ENCODE results near the gene INKA2.

The INKA2 gene

DNA sequence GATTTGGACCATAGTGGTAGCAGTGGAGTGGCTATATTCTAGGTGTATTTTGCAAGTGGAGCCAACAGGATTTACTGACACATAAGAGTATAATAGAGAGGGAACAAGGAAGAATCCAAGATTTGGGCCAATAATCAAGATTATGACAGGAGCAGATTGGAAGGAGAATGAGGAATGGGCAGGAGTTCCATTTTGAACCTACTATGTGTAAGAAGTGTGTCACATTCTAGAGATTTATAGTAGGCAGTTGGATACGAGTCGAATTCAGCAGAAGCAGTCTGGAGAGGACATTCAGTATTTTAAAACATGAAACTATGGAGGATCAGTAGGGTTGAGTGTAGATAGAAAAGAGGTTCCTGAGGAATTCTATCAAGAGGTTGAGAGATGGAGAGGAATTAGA lies 21.7 kb downstream of the INKA2 start:
- H3K27ac ChIP-seq: no peak overlapping the region
- H3K4me3 ChIP-seq: no peak overlapping the region

DNA sequence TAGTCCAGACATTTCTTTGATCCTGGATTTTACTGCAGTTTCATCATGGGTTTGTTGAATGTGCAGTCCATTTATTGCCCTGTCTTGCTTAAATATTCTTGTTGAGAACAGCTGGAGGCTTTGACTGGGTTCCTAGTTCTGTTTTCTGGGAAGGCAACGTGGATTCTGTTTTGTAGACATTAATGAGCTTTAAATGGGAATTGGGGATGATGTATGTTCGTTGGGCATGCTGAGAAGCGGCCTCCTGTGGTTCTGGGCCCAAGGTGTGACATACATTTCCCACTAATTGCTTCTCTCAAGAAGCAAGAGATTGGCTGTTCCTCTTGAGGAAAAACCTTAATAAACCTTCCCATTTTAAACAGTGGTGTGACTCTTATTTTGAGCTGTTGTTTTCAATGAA lies 22.9 kb downstream of the INKA2 start:
- Histone ChIP-seq H3K27ac (no peak overlapping the region), H3K4me3 (no peak overlapping the region)

DNA sequence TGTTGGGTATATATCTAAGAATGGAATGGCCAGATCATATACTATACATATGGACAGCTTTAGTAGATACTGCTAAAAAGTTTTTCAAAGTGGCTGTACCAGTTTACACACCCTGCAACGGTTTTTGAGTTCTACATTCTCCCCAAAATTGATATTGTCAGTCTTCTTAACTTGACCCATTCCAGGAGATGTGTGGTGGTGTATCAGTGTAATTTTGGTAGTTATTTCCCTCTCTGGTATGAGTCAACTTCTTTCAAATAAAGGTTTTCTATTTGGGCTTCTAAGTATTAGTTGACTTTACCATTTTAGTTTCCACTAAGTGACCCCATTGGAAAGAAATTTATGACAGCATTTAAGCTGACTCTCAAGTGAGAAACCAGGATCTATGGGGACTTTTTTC lies 29.2 kb downstream of the INKA2 start:
- Histone ChIP-seq H3K4me3 (no peak overlapping the region), H3K27ac (no peak overlapping the region)

DNA sequence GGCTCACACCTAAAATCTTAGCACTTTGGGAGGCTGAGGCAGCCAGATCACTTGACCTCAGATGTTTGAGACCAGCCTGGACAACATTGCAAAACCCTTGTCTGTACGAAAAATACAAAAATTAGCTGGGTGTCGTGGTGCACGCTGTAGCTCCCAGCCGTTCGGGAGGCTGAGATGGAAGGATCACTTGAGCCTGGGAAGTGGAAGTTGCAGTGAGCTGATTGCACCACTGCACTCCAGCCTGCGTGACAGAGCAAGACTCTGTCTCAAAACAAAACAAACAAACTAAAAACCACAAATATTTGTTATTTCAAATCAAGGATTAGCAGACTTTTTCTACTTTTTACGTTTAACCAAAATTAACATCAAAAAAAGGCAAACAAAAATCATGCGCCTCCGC lies 31.3 kb downstream of the INKA2 start:
- Histone ChIP-seq H3K27ac (peak overlapping the region in 2 of 21 experiments; percentile 25 to 42), H3K4me3 (no peak overlapping the region)

DNA sequence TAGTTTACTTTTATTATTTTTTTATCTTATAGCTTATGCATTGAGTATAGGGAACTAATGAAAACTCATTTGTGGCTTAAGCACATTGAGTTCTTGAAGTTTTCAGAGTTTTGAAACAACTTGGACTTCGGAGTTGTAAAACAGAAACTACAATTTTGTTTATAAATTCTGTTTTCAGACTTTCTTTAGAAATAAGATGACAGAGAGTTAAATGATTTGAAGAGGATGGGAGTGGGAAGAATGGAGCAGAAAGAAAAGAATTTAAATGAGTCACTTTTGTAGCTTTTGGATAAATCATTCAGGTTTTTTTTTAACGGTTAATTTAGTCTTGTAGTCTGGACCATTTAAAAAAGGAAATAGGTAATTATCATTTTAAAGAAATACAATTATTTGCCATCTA lies 32.3 kb downstream of the INKA2 start:
- peak overlapping the region in 1 of 21 experiments; percentile 42 for H3K27ac ChIP-seq
- no peak overlapping the region for H3K4me3 ChIP-seq

DNA sequence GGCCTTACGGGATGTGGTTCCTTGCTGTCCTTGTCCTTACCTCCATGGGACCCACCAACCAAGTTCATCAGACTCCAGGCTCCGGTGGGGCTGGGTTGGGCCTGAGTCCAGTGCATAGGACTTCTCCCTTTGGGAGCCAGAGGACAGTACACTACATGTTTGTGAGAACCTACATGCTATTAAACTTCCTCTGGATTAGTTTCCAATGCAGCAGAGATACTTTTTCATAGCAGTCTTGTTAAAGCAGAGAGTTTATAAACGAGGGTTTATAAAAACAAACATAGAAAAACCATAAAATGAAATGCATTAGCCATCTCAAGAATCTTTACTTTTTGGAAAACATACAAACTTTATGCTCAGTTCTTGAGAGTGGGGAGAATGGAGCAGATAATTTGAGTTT lies 33.4 kb downstream of the INKA2 start:
- no peak overlapping the region for H3K27ac ChIP-seq

DNA sequence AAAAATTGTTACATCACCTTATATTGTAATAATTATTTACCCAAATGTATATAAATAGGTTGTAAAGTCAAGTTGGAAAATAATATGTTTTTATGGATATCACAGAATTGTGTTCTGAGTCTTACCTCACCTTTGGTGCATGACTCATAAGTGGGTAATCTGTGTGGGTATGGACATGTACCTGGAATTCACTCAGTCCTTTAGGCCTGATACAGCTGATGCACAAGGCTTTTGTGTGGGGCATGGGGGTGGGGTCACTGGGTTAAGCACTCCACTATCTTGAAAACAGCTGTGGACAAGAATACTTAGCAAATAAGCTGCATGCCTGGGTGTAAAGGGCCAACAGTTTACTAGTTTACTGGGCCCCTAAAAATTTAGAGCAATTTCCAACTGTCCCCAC lies 34.4 kb downstream of the INKA2 start:
- Histone ChIP-seq H3K27ac (no peak overlapping the region), H3K4me3 (no peak overlapping the region)

More for the DNA sequence above, 33.4 kb downstream of the INKA2 start:
- no peak overlapping the region for H3K4me3 ChIP-seq

DNA sequence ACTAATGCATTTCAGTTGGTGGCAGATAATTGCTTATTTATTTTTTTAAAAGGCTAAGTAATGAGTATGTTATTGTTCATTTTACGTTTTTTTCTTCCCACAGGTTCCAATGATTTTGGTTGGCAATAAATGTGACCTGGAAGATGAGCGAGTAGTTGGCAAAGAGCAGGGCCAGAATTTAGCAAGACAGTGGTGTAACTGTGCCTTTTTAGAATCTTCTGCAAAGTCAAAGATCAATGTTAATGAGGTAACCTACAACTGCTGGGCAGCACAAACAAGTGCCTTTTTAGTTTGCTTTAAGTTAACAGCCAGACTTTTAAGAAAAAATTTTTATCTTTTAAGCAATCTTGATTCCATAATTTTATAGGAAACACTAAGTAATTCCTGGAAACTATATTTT lies 35.0 kb downstream of the INKA2 start:
- Histone ChIP-seq H3K27ac (no peak overlapping the region), H3K4me3 (no peak overlapping the region)

DNA sequence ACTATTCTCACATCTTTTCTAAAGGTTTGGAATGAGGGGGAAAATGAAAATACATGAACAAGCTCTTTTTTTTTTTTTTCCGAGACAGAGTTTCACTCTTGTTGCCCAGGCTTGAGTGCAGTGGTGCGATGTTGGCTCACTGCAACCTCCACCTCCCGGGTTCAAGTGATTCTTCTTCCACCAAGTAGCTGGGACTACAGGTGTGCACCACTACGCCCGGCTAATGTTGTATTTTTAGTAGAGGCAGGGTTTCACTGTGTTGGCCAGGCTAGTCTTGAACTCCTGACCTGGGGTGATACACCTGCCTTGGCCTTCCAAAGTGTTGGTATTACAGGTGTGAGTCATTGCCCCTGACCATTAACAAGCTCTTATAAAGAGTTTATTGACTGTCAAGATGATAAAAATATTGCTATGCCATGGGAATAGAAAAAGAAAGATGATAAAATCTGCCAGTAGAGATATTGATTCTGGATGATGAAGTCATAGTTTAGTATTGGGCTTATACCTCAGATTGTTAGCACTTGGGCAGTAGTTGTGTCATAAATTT lies 36.6 kb downstream of the INKA2 start:
- Histone ChIP-seq H3K4me3 (no peak overlapping the region), H3K27ac (no peak overlapping the region)

DNA sequence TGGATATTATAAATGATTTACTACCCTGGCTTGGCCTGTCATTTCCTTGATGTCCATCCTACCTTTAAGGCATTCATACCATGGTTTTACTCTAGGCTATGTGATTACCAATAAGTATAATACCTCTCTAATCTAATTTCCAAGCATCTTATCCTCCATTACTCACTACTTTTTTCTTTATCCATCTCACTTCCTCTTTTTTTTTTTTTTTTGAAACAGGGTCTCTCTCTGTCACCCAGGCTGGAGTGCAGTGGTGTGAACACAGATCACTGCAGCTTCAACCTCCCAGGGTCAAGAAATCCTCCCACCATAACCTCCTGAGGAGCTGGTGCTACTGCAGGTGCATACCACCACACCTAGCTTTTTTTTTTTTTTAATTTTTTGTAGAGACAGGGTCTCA lies 39.9 kb downstream of the INKA2 start:
- Histone ChIP-seq H3K27ac (no peak overlapping the region), H3K4me3 (no peak overlapping the region)

DNA sequence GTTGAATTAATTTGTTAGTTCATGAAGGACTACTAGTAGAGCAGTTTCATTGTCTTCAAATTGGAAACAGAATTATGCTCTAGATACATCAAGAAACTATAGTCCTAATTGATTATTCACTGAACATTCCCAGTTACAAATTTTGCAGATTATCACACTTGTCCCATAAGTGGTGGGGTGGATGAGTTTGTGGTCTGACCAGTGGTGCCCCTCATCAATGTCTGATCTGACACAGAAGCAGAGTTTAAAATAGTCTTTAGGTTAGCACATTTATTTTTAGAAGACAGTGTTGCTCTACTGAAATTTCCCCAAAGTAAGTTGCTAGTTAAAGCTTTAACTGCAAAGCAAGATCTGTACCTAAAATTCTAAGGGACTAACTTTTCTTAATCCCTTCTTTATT lies 42.9 kb downstream of the INKA2 start:
- Histone ChIP-seq H3K4me3 (no peak overlapping the region), H3K27ac (no peak overlapping the region)

DNA sequence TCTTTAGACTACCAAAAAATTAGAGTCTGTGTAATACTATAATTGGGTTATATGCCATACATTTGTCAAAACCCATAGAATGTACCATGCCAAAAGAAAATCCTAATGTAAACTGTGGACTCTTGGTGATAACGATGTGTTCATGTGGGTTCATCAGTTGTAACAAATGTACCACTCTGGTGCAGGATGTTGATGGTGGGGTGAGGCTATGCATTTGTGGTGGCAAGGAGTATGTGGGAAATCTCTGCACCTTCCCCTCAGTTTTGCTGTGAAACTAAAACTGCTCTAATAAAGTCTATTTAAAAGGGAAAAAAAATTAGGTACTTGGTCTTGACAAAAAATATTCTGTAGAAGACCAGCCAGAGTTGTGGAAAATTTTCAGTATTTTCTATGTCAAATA lies 43.4 kb downstream of the INKA2 start:
- Histone ChIP-seq H3K27ac (no peak overlapping the region), H3K4me3 (no peak overlapping the region)

DNA sequence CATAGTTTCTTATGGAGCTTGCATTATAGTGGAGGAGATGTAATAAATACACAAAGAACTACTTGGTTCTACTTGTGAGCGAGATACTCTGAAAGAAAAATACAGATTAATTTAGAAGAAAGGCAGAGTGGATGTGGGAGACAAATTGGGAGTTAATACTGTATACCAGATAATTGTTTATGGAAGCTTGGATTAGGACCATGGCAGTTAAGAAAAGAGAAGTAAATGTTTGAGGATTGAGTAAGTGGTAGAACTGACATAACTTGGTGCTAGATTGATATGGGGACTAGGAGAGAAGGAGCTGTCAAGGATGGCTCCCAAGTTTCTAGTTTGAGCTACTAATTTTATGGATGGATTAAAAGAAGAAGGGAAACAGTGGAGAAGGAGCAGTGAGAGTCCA lies 47.3 kb downstream of the INKA2 start:
- Histone ChIP-seq H3K27ac (no peak overlapping the region), H3K4me3 (no peak overlapping the region)

DNA sequence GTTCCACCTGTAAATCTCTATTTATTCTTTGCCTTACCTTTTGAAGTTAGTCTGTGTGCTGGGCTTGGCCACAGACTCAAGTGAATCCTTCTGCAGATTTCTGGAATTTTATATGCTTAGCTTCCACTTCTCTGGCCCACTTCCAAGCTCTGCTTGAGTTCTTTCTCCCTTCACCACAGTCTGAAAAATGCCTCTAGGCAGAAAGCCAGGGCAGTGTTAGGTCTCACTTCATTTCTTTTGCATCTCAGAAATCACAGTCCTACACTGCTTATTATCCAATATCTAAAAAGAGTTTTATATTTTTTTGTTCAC lies 48.9 kb downstream of the INKA2 start:
- Histone ChIP-seq H3K27ac (no peak overlapping the region), H3K4me3 (no peak overlapping the region)

Measured in skin epidermis (tissue), 12 donors.